ENCODE data around the gene GNPTAB. TPM values are rescaled to one million over a fixed set of nuclear protein-coding genes. Genes with fewer than 3 reads are reported as not detected.

Gene GNPTAB
- total and polyA plus RNA-seq, 2 of the 8 experiments (the other 6 are each of a cell fraction or from before 2014, with no cell fraction given): 21.5 to 51.3 TPM

GRCh38 chr12:101794574-101794973 lies 36.2 kb downstream of the GNPTAB start (continued):
- TF ChIP-seq CTBP2 (IDR thresholded peaks at IDR 0.05; ENCODE audit: borderline replicate concordance, insufficient read depth, insufficient read length, low read length) (no peak), TEAD4 (IDR thresholded peaks at IDR 0.05; ENCODE audit: low read depth, low read length) (no peak), KDM4A (IDR thresholded peaks at IDR 0.05; ENCODE audit: low read depth, low read length, severe bottlenecking) (no peak), POLR2A (IDR thresholded peaks at IDR 0.05; ENCODE audit: control extremely low read depth in 1 of 2, low read depth in 2 of 2, low read length in 2 of 2) (no peak), BACH1 (IDR thresholded peaks at IDR 0.05; ENCODE audit: low read length) (no peak), ZNF274 (IDR thresholded peaks at IDR 0.05; ENCODE audit: borderline replicate concordance, extremely low read depth, low read length) (no peak), NANOG (IDR thresholded peaks at IDR 0.05; ENCODE audit: insufficient read depth, low read depth, low read length, poor library complexity, severe bottlenecking) (no peak), RXRA (IDR thresholded peaks at IDR 0.05; ENCODE audit: insufficient read depth, low read depth, low read length) (no peak), MAFK (IDR thresholded peaks at IDR 0.05; ENCODE audit: low read depth, low read length) (no peak), SUZ12 (IDR thresholded peaks at IDR 0.05; ENCODE audit: low read length) (no peak)
